Right lobe of liver (tissue), 4 donors: ENCODE data around the gene ARMC5.

Source experiments
- CTCF ChIP-seq, 4 donors: fragments of 200-600 bp in 3 of 4; fragments of 450-650 bp in 1 of 4; IDR thresholded peaks; one replicate each; pipeline versions ENCODE4 v1.5.1 to v1.8.0; 2016 to 2022; ENCODE audit warnings: antibody characterized with exemption in 4 of 4, mild to moderate bottlenecking in 2 of 4
- POLR2A ChIP-seq: fragments of 450-650 bp; IDR thresholded peaks from one replicate; pipeline ENCODE4 v1.6.1; 2017; ENCODE audit warnings: antibody characterized with exemption, mild to moderate bottlenecking
- donor health status: DM: no; HTN: no; CAD: no.
- donor health status: DM: no; HTN: no; CAD: no.
- donor health status: DM: no; HTN: yes; CAD: no.

GRCh38 chr16:31508706-31509195 is 49.5 kb downstream of the ARMC5 start:
- TF ChIP-seq CTCF (IDR thresholded peaks at IDR 0.05) (no peak), POLR2A (no peak)
